ENCODE data around the gene FAM234A.

- no peak for TF ChIP-seq POLR2AphosphoS5 (IDR thresholded peaks at IDR 0.05; ENCODE audit: low read depth, low read length)
- no peak for TF ChIP-seq POLR2A (IDR thresholded peaks at IDR 0.05; ENCODE audit: low read depth, low read length)
These were observed 33.8 kb downstream of the FAM234A start for GRCh38 chr16:268141-269053.
